Stimulated activated CD4-positive, alpha-beta T cell treated with anti-CD3 and anti-CD28 coated beads, Interleukin-2, amount 100 ng/mL, for 24 hours (primary cell): ENCODE measurements around the gene MAJIN.

Experiments
- DNase-seq, 2 donors: peaks; one replicate each; pipeline ENCODE4 v3.0.0-alpha.2; 2020

Gene MAJIN

GRCh38 chr11:64931290-64931689 lies 40.6 kb downstream of the MAJIN start:
- no peak for DNase-seq

- DNase-seq, result no peak
These were observed 41.6 kb downstream of the MAJIN start for GRCh38 chr11:64930340-64930739.

GRCh38 chr11:64929625-64930024 lies 42.3 kb downstream of the MAJIN start:
- DNase-seq, result no peak

- no peak for DNase-seq
These were observed 43.0 kb downstream of the MAJIN start for GRCh38 chr11:64928957-64929356.

GRCh38 chr11:64926689-64927088 lies 45.2 kb downstream of the MAJIN start:
- no peak for DNase-seq

- no peak for DNase-seq
These were observed 46.1 kb downstream of the MAJIN start for GRCh38 chr11:64925536-64926436.

- no peak for DNase-seq
These were observed 47.0 kb downstream of the MAJIN start for GRCh38 chr11:64924910-64925284.

GRCh38 chr11:64923944-64924909 lies 47.7 kb downstream of the MAJIN start, which contains the start of gene PPP2R5B:
Gene PPP2R5B (plus strand): TSS chr11:64924689. CDS start chr11:64925735, 1,046 bp downstream.
- DNase-seq, result peak; percentile 87 to 91

GRCh38 chr11:64923151-64923661 lies 48.7 kb downstream of the MAJIN start:
- DNase-seq, result no peak

GRCh38 chr11:64921384-64921783 lies 50.5 kb downstream of the MAJIN start:
- DNase-seq, result no peak

GRCh38 chr11:64920124-64920523 lies 51.8 kb downstream of the MAJIN start:
- no peak for DNase-seq

- DNase-seq, result no peak
These were observed 52.3 kb downstream of the MAJIN start for GRCh38 chr11:64919627-64920026.

- DNase-seq, result no peak
These were observed 53.9 kb downstream of the MAJIN start for GRCh38 chr11:64918017-64918416.

- DNase-seq, result no peak
These were observed 54.3 kb downstream of the MAJIN start for GRCh38 chr11:64917663-64917995.

- DNase-seq, result peak; percentile 99
These were observed 54.9 kb downstream of the MAJIN start, which contains the start of gene ATG2A for GRCh38 chr11:64916775-64917662. Gene ATG2A (minus strand): TSS chr11:64917209. CDS start chr11:64917135, 74 bp downstream.

- DNase-seq, result peak; percentile 24 to 41
These were observed 55.7 kb downstream of the MAJIN start for GRCh38 chr11:64916040-64916774.

GRCh38 chr11:64915376-64915887 lies 56.5 kb downstream of the MAJIN start:
- DNase-seq, result no peak

- DNase-seq, result no peak
These were observed 57.8 kb downstream of the MAJIN start for GRCh38 chr11:64914123-64914522.

GRCh38 chr11:64913171-64913727 lies 58.7 kb downstream of the MAJIN start:
- no peak for DNase-seq

GRCh38 chr11:64911689-64912088 lies 60.2 kb downstream of the MAJIN start:
- DNase-seq, result no peak

GRCh38 chr11:64911142-64911541 lies 60.8 kb downstream of the MAJIN start:
- no peak for DNase-seq
